Activated CD4-positive, alpha-beta T cell treated with anti-CD3 and anti-CD28 coated beads, Interleukin-2, amount 10 ng/mL, durations not matched to agents 24 days and 14 days (primary cell): ENCODE measurements around the gene RTL5. TPM values are rescaled to one million over a fixed set of nuclear protein-coding genes. Genes with fewer than 3 reads are reported as not detected.

Experiments used
- DNase-seq: peaks from one replicate; pipeline ENCODE4 v3.0.0; 2022
- H3K27ac Mint-ChIP-seq: one replicate; pipeline ENCODE4 v1.8.0; 2022; ENCODE audit warnings: mild to moderate bottlenecking, mixed read lengths
- H3K27me3 Mint-ChIP-seq: one replicate; pipeline ENCODE4 v1.8.0; 2022; ENCODE audit warnings: mixed read lengths
- H3K36me3 Mint-ChIP-seq: one replicate; pipeline ENCODE4 v1.8.0; 2022; ENCODE audit warnings: low read depth, mild to moderate bottlenecking, mixed read lengths
- H3K4me1 Mint-ChIP-seq: one replicate; pipeline ENCODE4 v1.8.0; 2021; ENCODE audit warnings: mixed read lengths
- H3K4me3 Mint-ChIP-seq: one replicate; pipeline ENCODE4 v1.8.0; 2022; ENCODE audit warnings: mild to moderate bottlenecking, moderate library complexity, mixed read lengths
- H3K9me3 Mint-ChIP-seq: one replicate; pipeline ENCODE4 v1.8.0; 2021; ENCODE audit warnings: mixed read lengths
- intact Hi-C: fragments of 100-400 bp; cut with micrococcal nuclease; formaldehyde crosslinking; loops from one replicate; pipeline ENCODE4 v1.15.1; 2023
- total RNA-seq: library from RNA; stranded (reverse); gene quantifications from 2 replicates; pipeline ENCODE4 v1.2.3, GENCODE V29; 2022

Gene RTL5
- total RNA-seq, 1 donor from 2014 or later = 0.21 TPM

DNA sequence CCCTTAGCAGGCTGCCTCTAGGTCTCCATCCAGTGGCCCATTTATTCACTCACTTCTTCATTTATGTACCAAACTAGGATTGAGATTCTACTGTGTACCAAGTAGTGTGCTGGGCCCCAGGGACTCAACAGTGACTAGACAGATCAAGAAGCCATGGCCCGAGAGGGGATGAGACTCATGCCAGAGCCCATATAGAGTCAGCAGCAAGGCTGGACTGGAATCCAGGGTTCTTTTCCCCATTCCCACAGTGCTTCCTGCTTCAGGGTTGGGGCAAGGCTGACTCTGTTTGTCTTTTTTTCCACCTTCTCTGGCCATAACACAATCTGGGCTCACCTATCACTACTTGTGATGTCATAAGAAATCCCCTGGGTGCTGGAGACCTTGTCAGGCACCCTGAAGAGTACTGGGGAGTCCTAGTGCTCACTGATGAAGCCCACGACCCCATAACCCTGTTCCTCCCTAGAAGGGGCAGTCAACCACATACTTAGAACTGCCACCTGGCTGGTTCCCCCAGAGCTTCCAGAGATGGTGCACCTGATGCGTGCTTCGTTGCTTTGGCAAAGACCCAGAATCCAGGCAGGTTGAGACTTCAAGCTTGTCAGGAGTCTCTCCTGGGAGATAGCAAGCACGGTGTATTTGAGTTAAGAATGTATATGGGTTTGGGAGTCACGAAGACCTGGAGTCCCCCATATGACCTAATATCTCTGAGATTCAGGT, 6.2 kb downstream of the RTL5 start:
- DNase-seq = no peak
- no peak overlapping the region for H3K4me3 Mint-ChIP-seq
- no peaks in the 10 kb centered on the region for H3K36me3 Mint-ChIP-seq
- H3K27ac Mint-ChIP-seq = no peak overlapping the region
- H3K27me3 Mint-ChIP-seq = peaks cover 51% of the 10 kb centered on the region
- H3K4me1 Mint-ChIP-seq = peaks cover 21% of the 10 kb centered on the region
- intact Hi-C loops = loop anchor here (1.0 kb wide), 2 partner anchors 107 to 126 kb away; no protein-coding TSS in a partner anchor
- H3K9me3 Mint-ChIP-seq = no peaks in the 10 kb centered on the region

DNA sequence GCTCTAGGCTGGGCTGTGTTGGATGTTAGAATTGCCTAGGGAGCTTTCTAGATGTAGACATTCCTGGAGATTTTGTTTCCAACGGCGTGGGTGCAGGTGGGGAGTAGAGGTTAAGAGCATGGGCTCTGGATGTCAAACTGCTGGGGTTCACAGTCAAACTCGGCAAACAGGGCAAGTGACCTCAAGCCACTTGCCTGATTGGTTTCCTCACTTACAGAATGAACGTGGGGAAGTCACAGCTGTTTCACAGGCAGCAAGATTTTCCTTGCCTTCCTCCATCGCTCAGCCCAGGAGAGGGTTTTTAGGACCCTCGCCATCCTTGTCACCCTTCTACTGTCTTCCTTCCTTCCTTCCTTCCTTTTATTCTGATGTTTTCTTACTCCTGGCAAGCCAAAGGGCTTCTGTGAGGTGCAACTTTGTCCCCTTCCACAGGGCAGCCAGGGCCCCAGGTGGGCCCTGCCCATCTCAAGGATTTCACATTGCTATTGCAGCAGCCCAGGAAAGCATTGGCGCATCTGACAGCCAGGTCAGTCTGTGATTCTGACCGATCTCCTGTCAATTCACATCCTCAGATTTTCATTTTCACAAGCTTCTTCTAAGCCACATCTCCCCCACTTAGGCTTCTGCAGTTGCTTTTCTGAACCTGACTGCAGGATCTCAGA, 7.0 kb downstream of the RTL5 start:
- Mint-ChIP-seq H3K27ac (no peak overlapping the region), H3K4me3 (no peak overlapping the region), H3K27me3 (peaks cover 51% of the 10 kb centered on the region)

DNA sequence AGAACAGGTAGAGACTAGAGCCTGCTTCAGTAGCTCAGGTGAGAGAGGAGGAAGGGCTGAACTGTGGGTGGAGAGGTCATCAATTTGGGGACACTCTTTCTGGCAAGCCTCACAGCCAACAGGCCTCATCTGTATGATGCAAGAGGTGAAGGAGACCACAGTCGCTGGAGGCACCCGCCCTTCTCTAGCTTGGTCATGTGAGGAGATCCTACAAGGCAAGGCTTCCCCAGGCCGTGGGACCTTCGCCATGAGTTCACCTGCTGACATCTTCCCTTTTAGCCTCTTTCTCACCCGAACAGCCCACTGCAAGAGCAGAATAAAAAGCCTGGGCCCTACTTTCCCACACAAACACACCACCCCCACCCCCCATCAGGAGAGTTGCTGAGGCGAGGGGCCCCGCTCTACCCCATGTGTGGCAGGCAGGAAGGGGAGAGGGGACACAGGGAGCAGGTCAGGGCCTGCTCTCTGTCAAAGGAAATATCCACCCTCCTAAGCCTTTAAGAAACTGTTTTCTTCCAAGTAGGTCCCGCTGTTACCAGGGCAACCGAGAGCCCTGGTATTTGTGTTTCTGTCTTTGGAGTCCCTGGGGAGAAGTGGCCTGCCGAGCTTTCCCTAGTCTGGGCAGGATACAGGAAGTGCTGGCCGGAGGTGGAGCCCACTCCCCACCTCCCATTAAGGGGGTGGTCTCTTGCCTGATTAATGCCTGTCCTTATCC, 8.1 kb downstream of the RTL5 start:
- H3K27ac Mint-ChIP-seq = no peak overlapping the region
- intact Hi-C loops = no loop called here
- no peak overlapping the region for H3K4me3 Mint-ChIP-seq
- peaks cover 23% of the 10 kb centered on the region for H3K4me1 Mint-ChIP-seq
- DNase-seq = no peak
- peaks cover 42% of the 10 kb centered on the region for H3K27me3 Mint-ChIP-seq
- no peaks in the 10 kb centered on the region for H3K36me3 Mint-ChIP-seq
- H3K9me3 Mint-ChIP-seq = no peaks in the 10 kb centered on the region

More for the DNA sequence above, 7.0 kb downstream of the RTL5 start:
- H3K4me1 Mint-ChIP-seq = peaks cover 23% of the 10 kb centered on the region
- H3K36me3 Mint-ChIP-seq = no peaks in the 10 kb centered on the region
- no peaks in the 10 kb centered on the region for H3K9me3 Mint-ChIP-seq
- DNase-seq = no peak
- intact Hi-C loops = no loop called here

DNA sequence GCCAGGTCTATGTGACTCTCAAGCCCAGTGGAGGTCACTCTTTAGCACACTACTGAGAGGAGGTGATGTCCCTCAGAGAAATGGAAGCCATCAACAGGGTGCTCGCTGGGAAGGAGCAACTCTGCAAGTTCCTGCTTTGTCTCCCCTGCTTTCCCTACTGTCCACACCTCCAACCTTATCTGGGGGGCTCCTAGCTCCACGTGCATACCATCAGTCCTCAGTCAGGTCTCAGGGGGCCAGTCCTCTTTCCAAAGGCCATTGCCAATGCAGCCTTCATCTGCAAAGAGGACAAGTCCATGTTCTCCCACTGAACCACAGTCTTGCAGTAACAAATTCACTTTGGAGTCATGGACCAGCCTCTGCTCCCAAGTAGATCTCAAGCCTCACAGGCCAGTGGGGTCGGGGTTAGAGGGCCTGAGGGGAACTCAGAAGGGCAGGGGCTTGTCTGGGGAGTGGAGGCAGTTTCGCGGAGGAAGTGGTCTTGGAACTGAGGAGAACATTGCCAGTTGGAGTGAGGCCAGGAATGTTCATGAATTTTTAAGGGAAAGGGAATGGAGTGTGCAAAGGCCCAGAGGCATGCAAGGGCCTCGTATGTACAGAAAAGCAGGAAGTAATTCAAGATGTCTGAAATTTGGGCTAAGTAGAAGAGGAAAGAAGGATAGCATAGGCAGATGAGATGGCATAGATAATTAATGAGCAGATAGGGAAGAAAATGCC, 8.9 kb downstream of the RTL5 start:
- H3K27me3 Mint-ChIP-seq = peaks cover 39% of the 10 kb centered on the region
- DNase-seq = no peak

DNA sequence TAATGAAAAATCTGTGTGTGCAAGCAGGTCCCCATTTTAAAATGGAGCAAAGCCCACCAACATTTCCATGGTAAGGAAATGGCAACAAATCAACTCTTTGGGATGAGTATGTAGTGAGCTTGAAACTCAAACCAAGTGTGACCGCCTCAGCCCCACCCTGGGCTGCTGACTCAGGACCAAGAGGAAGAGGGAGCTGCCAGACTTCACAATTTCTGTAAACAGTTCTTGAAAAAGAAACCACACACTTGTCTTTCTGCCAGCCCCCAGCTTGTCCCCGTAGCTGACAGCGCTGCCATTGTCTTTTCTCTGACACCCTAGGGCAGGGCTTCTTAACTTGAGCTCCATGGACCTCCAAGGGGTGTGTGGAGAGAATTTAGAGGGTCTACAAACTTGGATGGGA, 10.3 kb downstream of the RTL5 start:
- no peaks in the 10 kb centered on the region for H3K36me3 Mint-ChIP-seq
- no peak overlapping the region for H3K27ac Mint-ChIP-seq
- H3K4me3 Mint-ChIP-seq = no peak overlapping the region

More for the DNA sequence above, 8.9 kb downstream of the RTL5 start:
- Mint-ChIP-seq H3K27ac (no peak overlapping the region), H3K4me1 (peaks cover 23% of the 10 kb centered on the region), H3K9me3 (no peaks in the 10 kb centered on the region), H3K36me3 (no peaks in the 10 kb centered on the region), H3K4me3 (no peak overlapping the region)
- intact Hi-C loops = no loop called here

DNA sequence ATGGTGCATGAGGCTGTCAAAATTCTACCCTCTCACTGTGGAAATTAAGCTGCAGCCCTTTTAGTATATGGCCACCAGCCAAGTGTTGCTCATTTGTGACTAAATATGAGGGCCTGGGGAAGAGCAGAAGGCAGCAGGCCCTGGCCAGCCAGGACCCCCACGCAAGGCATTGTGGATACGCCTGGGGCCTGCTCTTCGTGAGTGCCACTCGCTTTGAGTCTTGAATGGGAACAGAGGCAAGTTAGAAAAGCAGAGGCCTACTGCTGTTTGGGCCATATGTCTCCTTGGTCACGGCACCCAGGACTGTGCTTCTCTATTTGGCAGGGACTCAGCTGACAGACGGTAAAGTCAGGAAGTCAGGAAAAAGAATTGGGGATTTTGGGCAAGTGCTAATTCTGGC, 10.9 kb downstream of the RTL5 start:
- H3K36me3 Mint-ChIP-seq = no peaks in the 10 kb centered on the region
- peaks cover 17% of the 10 kb centered on the region for H3K4me1 Mint-ChIP-seq
- H3K9me3 Mint-ChIP-seq = no peaks in the 10 kb centered on the region
- intact Hi-C loops = no loop called here
- peaks cover 36% of the 10 kb centered on the region for H3K27me3 Mint-ChIP-seq
- DNase-seq = no peak
- H3K27ac Mint-ChIP-seq = no peak overlapping the region
- H3K4me3 Mint-ChIP-seq = no peak overlapping the region

More for the DNA sequence above, 10.3 kb downstream of the RTL5 start:
- Mint-ChIP-seq H3K9me3 (no peaks in the 10 kb centered on the region), H3K27me3 (peaks cover 35% of the 10 kb centered on the region), H3K4me1 (peaks cover 18% of the 10 kb centered on the region)
- DNase-seq = peak; percentile 74
- intact Hi-C loops = no loop called here

DNA sequence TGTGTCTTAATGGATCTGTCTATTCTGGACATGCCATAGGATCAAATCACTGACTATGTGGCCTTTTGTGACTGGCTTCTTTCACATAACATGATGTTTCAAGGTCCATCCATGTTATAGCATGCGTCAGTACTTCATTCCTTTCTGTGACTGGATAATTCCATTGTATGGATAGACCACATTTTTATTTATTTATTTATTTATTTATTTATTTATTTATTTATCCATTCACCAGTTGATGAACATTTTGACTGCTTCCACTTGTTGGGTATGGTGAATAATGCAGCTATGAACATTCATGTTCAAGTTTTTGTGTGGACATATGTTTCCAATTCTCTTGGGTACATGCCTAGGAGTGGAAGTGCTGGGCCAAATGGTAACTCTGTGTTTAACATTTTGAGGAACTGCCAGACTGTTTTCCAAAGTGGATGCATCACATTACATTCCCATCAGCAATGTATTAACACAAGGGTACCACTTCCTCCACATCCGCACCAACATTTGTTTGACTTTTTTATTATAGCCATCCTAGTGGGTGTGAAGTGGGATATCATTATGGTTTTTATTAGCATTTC, 14.0 kb downstream of the RTL5 start:
- intact Hi-C loops = no loop called here
- no peaks in the 10 kb centered on the region for H3K36me3 Mint-ChIP-seq
- peaks cover 26% of the 10 kb centered on the region for H3K27me3 Mint-ChIP-seq
- H3K4me3 Mint-ChIP-seq = no peak overlapping the region
- peaks cover 6% of the 10 kb centered on the region for H3K4me1 Mint-ChIP-seq
- H3K9me3 Mint-ChIP-seq = no peaks in the 10 kb centered on the region
- no peak for DNase-seq
- no peak overlapping the region for H3K27ac Mint-ChIP-seq

DNA sequence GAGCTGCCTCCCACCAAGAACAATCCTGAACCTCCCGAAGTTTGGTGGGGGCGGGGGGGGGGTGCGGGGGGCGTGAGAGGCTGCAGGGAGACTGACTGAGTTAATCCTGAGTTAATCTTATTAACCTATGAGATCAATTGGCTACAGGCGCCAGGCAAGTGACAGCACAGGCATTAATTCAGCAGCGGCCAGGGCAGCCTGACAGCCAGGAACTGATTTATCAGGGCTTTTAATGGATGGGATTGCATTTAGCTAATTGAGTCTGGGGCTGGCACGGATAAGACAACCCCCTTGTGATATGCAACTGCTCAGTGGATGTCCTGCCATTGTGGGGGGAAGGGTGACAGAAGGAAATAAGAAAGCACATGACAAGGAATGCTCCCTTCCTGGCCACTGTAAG, 16.3 kb downstream of the RTL5 start:
- H3K4me1 Mint-ChIP-seq = peaks cover 1% of the 10 kb centered on the region
- H3K27ac Mint-ChIP-seq = no peak overlapping the region
- intact Hi-C loops = no loop called here
- H3K9me3 Mint-ChIP-seq = no peaks in the 10 kb centered on the region
- peaks cover 29% of the 10 kb centered on the region for H3K27me3 Mint-ChIP-seq
- no peak overlapping the region for H3K4me3 Mint-ChIP-seq
- H3K36me3 Mint-ChIP-seq = no peaks in the 10 kb centered on the region
- no peak for DNase-seq

DNA sequence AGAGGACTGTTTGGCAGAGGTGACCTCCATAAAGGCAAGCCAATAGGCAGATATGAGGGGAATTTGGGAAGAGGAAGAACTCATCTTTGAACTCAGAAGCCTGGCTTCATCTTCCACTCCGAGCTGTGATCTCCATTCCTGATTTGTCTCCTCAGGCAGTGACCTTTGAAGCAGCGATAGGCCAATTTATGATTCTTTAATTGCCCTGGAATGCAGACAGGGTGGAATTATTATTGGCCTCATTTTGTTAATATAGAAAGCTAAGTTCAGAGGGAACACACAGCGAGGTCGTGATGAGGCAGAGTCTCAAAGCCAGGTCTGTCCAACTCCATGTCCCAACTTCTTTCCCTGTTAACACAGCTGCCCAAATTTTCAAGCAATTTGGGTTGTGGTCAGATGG, 16.9 kb downstream of the RTL5 start:
- Mint-ChIP-seq H3K27me3 (peaks cover 27% of the 10 kb centered on the region), H3K27ac (no peak overlapping the region), H3K9me3 (no peaks in the 10 kb centered on the region), H3K36me3 (no peaks in the 10 kb centered on the region), H3K4me1 (no peaks in the 10 kb centered on the region), H3K4me3 (no peak overlapping the region)
- intact Hi-C loops = no loop called here
- no peak for DNase-seq

DNA sequence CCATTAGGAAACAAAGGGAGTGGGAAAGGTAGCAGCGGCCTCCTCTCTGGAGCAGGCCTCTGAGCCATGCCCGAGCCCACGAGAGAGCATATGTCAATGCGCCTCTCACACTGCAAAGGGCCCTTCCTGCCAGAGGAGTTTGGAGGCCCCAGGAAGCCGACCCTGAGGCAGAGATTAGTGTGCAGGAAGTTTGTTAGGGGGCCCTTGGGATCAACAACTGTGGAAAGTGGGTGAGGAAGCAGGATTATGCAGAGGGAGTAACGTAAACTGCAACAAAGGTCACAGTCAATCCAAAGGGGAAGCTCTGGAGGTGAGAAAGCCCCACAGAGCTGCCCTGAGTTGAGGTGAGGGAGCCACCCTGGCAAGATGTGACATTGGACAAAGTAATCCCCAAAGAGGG, 17.4 kb downstream of the RTL5 start:
- H3K9me3 Mint-ChIP-seq = no peaks in the 10 kb centered on the region
- no peak overlapping the region for H3K4me3 Mint-ChIP-seq
- no peak for DNase-seq
- peaks cover 25% of the 10 kb centered on the region for H3K27me3 Mint-ChIP-seq
- H3K4me1 Mint-ChIP-seq = no peaks in the 10 kb centered on the region
- intact Hi-C loops = no loop called here
- H3K27ac Mint-ChIP-seq = no peak overlapping the region
- H3K36me3 Mint-ChIP-seq = no peaks in the 10 kb centered on the region

DNA sequence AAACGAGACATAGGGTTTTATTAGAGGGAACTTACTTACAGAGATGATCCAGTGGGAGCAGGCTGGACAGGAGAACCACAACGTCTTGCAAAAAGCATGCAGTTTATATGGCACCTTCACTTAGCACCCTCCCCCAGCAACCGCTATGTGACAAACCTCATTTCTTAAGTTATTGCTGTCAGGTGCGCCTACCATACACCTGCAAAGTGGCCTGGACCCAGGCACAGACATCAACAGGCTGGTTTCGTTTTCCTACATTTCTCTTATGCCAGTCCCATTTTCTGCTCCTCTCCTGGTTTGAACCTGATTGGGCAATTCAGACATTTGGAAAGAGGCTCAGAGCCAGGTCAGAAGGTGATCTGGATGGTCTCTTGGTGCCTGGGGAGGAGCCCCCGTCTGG, 18.3 kb downstream of the RTL5 start:
- Mint-ChIP-seq H3K27ac (no peak overlapping the region), H3K4me3 (no peak overlapping the region)
- intact Hi-C loops = no loop called here

DNA sequence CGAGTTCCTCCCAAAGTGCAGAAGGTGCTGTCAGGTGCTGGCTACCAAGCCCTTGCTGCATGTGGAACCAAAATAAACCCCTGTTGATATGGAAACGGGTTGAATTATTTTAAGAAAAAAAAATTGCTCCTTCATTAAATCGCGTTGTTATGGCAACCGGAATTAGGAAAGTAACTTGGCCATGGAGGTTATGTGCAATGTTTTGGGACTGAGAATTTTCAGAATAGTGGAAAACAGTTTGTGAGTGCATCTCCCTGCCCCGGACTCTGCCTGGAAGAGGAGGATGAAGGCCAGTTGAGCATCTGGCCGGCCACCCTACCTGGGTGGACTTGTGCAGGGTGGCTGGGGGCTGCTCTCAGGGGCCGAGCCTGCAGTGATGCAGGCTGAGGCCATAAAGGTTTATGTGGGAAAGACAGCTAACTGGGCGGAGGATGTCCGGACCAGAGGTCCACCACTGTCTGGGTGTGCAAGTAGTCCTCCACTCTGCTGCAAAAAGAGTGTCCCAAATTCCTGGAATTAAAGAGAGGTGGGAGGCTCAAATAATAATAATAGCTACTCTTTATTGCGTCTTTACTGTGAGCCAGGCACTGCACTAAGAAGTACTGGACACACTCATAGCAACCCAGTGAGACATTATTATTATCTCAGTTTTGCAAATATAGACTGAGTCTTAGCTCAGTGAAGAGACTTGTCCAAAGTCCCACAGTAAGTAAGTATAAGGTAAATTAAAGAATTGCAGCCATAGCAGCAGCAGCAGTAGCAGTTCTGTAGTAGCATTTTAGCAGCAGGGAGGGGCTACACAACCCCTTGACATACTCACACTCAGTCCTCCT, 20.6 kb downstream of the RTL5 start:
- Mint-ChIP-seq H3K27me3 (peaks cover 34% of the 10 kb centered on the region), H3K4me1 (peaks cover 4% of the 10 kb centered on the region), H3K4me3 (no peak overlapping the region), H3K36me3 (no peaks in the 10 kb centered on the region), H3K9me3 (no peaks in the 10 kb centered on the region), H3K27ac (no peak overlapping the region)
- intact Hi-C loops = no loop called here
- no peak for DNase-seq

More for the DNA sequence above, 18.3 kb downstream of the RTL5 start:
- no peaks in the 10 kb centered on the region for H3K9me3 Mint-ChIP-seq
- H3K27me3 Mint-ChIP-seq = peaks cover 31% of the 10 kb centered on the region
- H3K4me1 Mint-ChIP-seq = no peaks in the 10 kb centered on the region
- no peak for DNase-seq
- no peaks in the 10 kb centered on the region for H3K36me3 Mint-ChIP-seq
